Stomach (tissue), 9 donors: ENCODE data around the gene KIT. TPM values are rescaled to one million over a fixed set of nuclear protein-coding genes. Genes with fewer than 3 reads are reported as not detected.

ENCODE experiments used
- DNase-seq, 2 donors: peaks; one replicate each; pipeline versions ENCODE4 v3.0.0 to v3.0.0-alpha.2; 2013 to 2019
- H3K27ac ChIP-seq, 5 donors: fragments of 200-600 bp in 4 of 5; sonication (generic) in 4 of 5; one replicate each; pipeline ENCODE4 v1.5.1; 2013 to 2019; ENCODE audit warnings: mild to moderate bottlenecking in 1 of 5, moderate library complexity in 1 of 5
- H3K27me3 ChIP-seq, 3 donors: fragments of 200-600 bp; sonication (generic); one replicate each; pipeline ENCODE4 v1.5.1; 2017 to 2019; ENCODE audit warnings: mixed run types in 1 of 3
- H3K36me3 ChIP-seq, 4 donors: fragments of 200-600 bp; sonication (generic); 1 replicate in 3 of 4; 2 replicates in 1 of 4; pipeline ENCODE4 v1.5.1; 2016 to 2019
- H3K4me1 ChIP-seq, 4 donors: fragments of 200-600 bp; sonication (generic); one replicate each; pipeline ENCODE4 v1.5.1; 2016 to 2019
- H3K4me3 ChIP-seq, 4 donors: fragments of 200-600 bp; sonication (generic) in 3 of 4; one replicate each; pipeline ENCODE4 v1.5.1; 2016 to 2019; ENCODE audit warnings: mild to moderate bottlenecking in 1 of 4
- H3K9me3 ChIP-seq, 4 donors: fragments of 200-600 bp; sonication (generic); one replicate each; pipeline ENCODE4 v1.5.1; 2016 to 2019
- EP300 ChIP-seq: sonication (generic); formaldehyde crosslinking; IDR thresholded peaks from one replicate; pipeline ENCODE4 v1.6.1; 2017; ENCODE audit warnings: antibody characterized with exemption
- POLR2AphosphoS5 ChIP-seq, 3 donors: sonication (generic); formaldehyde crosslinking; IDR thresholded peaks; one replicate each; pipeline ENCODE4 v1.6.1; 2016; ENCODE audit warnings: antibody characterized with exemption in 3 of 3
- WGBS, 5 donors: extraction: QIAGEN DNeasy Blood & Tissue Kit in 3 of 5; methylation state at CpG; one replicate each; pipeline versions ENCODE4 v1.1.5 to v1.1.7; 2013 to 2018; 5-methylcytosine and 5-hydroxymethylcytosine counted together
- intact Hi-C: fragments of 100-400 bp; cut with DNase I; formaldehyde crosslinking; loops from one replicate; pipeline ENCODE4 v1.15.1; 2023; ENCODE audit warnings: low total_unique reads
- polyA plus RNA-seq, 3 donors: library from polyadenylated mRNA; stranded (reverse); fragments of 200-250 nt; gene quantifications; one replicate each; pipeline ENCODE4 v1.2.3, GENCODE V29; 2013
- total RNA-seq, 5 donors: library from RNA; depleted of rRNA; stranded (reverse); fragments of >200 nt; gene quantifications; one replicate each; pipeline versions ENCODE4 v1.1.0 to v1.2.3, GENCODE V29; 2014 to 2016
- TF ChIP-seq, protein P1 (sequence below), 7 experiments: fragments of 450-650 bp in 4 of 7; fragments of 200-600 bp in 3 of 7; sonication (generic) in 3 of 7; IDR thresholded peaks; one replicate each; pipeline ENCODE4 v1.5.1; 2016 to 2019; ENCODE audit warnings: antibody characterized with exemption in 7 of 7, control low read depth in 2 of 7, mild to moderate bottlenecking in 1 of 7
- donor health status: healthy with polysubstance abuse.
- donor health status: Bipolar disorder and iron deficiency.
- donor health status: healthy.

The KIT gene
- total and polyA plus RNA-seq, 8 donors = 1.9 to 55.8 (median 13.1) TPM

- intact Hi-C loops = no loop called here
- H3K4me3 ChIP-seq = no peak overlapping the region
- DNase-seq = peak; percentile 51 to 93
Measured at GRCh38 chr4:54784161-54784671, 126.5 kb downstream of the KIT start.

More at GRCh38 chr4:54784161-54784671, 126.5 kb downstream of the KIT start:
- 47 to 70% (median 62%) methylated on average over 14 of the region's 14 CpGs for WGBS, 5 donors
- Histone ChIP-seq H3K27me3 (no peaks in the 10 kb centered on the region), H3K9me3 (no peaks in the 10 kb centered on the region), H3K27ac (peak overlapping the region in 4 of 5 donors; percentile 7 to 80 (median 56)), H3K36me3 (no peaks in the 10 kb centered on the region), H3K4me1 (peaks cover 5 to 34% (median 17%) of the 10 kb centered on the region in 4 donors)
- TF ChIP-seq POLR2AphosphoS5 (IDR thresholded peaks at IDR 0.05) = peak; percentile 61 to 72 (median 70)
- no peak for TF ChIP-seq EP300
- TF ChIP-seq, protein P1, sequence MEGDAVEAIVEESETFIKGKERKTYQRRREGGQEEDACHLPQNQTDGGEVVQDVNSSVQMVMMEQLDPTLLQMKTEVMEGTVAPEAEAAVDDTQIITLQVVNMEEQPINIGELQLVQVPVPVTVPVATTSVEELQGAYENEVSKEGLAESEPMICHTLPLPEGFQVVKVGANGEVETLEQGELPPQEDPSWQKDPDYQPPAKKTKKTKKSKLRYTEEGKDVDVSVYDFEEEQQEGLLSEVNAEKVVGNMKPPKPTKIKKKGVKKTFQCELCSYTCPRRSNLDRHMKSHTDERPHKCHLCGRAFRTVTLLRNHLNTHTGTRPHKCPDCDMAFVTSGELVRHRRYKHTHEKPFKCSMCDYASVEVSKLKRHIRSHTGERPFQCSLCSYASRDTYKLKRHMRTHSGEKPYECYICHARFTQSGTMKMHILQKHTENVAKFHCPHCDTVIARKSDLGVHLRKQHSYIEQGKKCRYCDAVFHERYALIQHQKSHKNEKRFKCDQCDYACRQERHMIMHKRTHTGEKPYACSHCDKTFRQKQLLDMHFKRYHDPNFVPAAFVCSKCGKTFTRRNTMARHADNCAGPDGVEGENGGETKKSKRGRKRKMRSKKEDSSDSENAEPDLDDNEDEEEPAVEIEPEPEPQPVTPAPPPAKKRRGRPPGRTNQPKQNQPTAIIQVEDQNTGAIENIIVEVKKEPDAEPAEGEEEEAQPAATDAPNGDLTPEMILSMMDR (IDR thresholded peaks at IDR 0.05) = no peak
